Measurements from ENCODE around the gene KDR.

GRCh38 chr4:55096045-55096444 is 29.4 kb downstream of the KDR start:
- no peak for TF ChIP-seq CTCF (conservative IDR thresholded peaks at IDR 0.05; ENCODE audit: low read length)
- no peak for TF ChIP-seq EZH2phosphoT487 (IDR thresholded peaks at IDR 0.05; ENCODE audit: borderline replicate concordance, low read depth, low read length)

Data from OCI-LY7 (cell line).